CD4-positive, alpha-beta T cell treated with Interleukin-15 for 1 hour (primary cell): ENCODE measurements around the gene BTN3A1.
"Not testable (repeated sequence)": the region's sequence is repeated elsewhere in the genome, so short reads cannot be mapped to it uniquely, and the experiment has no call there.

Experiments used
- DNase-seq: peaks from one replicate; pipeline ENCODE4 v3.0.0-alpha.2; 2020

BTN3A1 gene

GRCh38 chr6:26401987-26402658 lies at the start of gene BTN3A1:
TSS of gene BTN3A1 (plus strand) at chr6:26402275. CDS start at chr6:26405564, 3,289 bp downstream.
- peak; percentile 68 for DNase-seq

- DNase-seq: no peak
These were observed 49.8 kb upstream of the BTN3A1 start for GRCh38 chr6:26352315-26352714.

- no peak for DNase-seq
These were observed 47.9 kb upstream of the BTN3A1 start for GRCh38 chr6:26354162-26354561.

- no peak for DNase-seq
These were observed 46.7 kb upstream of the BTN3A1 start for GRCh38 chr6:26355366-26355765.

- DNase-seq: not testable (repeated sequence)
These were observed 44.5 kb upstream of the BTN3A1 start for GRCh38 chr6:26357543-26357942.

- no peak for DNase-seq
These were observed 43.5 kb upstream of the BTN3A1 start for GRCh38 chr6:26358511-26358981.

GRCh38 chr6:26359765-26360164 lies 42.3 kb upstream of the BTN3A1 start:
- DNase-seq: no peak

GRCh38 chr6:26360451-26361416 lies 41.3 kb upstream of the BTN3A1 start:
- DNase-seq: no peak

- no peak for DNase-seq
These were observed 40.5 kb upstream of the BTN3A1 start for GRCh38 chr6:26361544-26361943.

- DNase-seq: no peak
These were observed 39.8 kb upstream of the BTN3A1 start for GRCh38 chr6:26362093-26362835.

- no peak for DNase-seq
These were observed 39.2 kb upstream of the BTN3A1 start for GRCh38 chr6:26362836-26363220.

GRCh38 chr6:26363882-26364701 lies 38.0 kb upstream of the BTN3A1 start:
- DNase-seq: no peak

- DNase-seq: no peak
These were observed 36.5 kb upstream of the BTN3A1 start for GRCh38 chr6:26365633-26365995.

- no peak for DNase-seq
These were observed 35.6 kb upstream of the BTN3A1 start for GRCh38 chr6:26366504-26366903.

- DNase-seq: no peak
These were observed 35.0 kb upstream of the BTN3A1 start for GRCh38 chr6:26367114-26367513.

- not testable (repeated sequence) for DNase-seq
These were observed 30.3 kb upstream of the BTN3A1 start for GRCh38 chr6:26371813-26372212.

GRCh38 chr6:26372308-26373144 lies 29.5 kb upstream of the BTN3A1 start:
- no peak for DNase-seq

- no peak for DNase-seq
These were observed 26.8 kb upstream of the BTN3A1 start for GRCh38 chr6:26375270-26375669.

- no peak for DNase-seq
These were observed 24.4 kb upstream of the BTN3A1 start for GRCh38 chr6:26377719-26378118.

- not testable (repeated sequence) for DNase-seq
These were observed 23.9 kb upstream of the BTN3A1 start for GRCh38 chr6:26378143-26378542.

- no peak for DNase-seq
These were observed 22.8 kb upstream of the BTN3A1 start for GRCh38 chr6:26379292-26379691.
